SJSA1 (cell line): ENCODE measurements around the gene ANKMY1. TPM values are rescaled to one million over a fixed set of nuclear protein-coding genes. Genes with fewer than 3 reads are reported as not detected.

Experiments
- DNase-seq, 2 experiments: peaks; one replicate each; pipeline ENCODE4 v3.0.0-alpha.2; 2015 to 2020; ENCODE audit warnings: low spot score in 2 of 2, low read depth in 1 of 2
- H3K27ac ChIP-seq: fragments of 250-450 bp; sonication (Bioruptor Pico); 2 replicates; pipeline ENCODE4 v1.5.1; 2020; ENCODE audit warnings: mild to moderate bottlenecking, moderate library complexity
- H3K27me3 ChIP-seq: fragments of 250-450 bp; sonication (Bioruptor Pico); replicated peaks from 2 replicates; pipeline ENCODE4 v1.5.1; 2020; ENCODE audit warnings: mild to moderate bottlenecking, moderate library complexity
- H3K36me3 ChIP-seq: fragments of 250-450 bp; sonication (Bioruptor Pico); 2 replicates; pipeline ENCODE4 v1.5.1; 2020; ENCODE audit warnings: mild to moderate bottlenecking
- H3K4me1 ChIP-seq: fragments of 250-450 bp; sonication (Bioruptor Pico); replicated peaks from 2 replicates; pipeline ENCODE4 v1.6.1; 2021; ENCODE audit warnings: mild to moderate bottlenecking
- H3K4me3 ChIP-seq: fragments of 250-450 bp; sonication (Bioruptor Pico); 2 replicates; pipeline ENCODE4 v1.5.1; 2020; ENCODE audit warnings: mild to moderate bottlenecking
- H3K9me3 ChIP-seq: fragments of 250-450 bp; sonication (Bioruptor Pico); replicated peaks from 2 replicates; pipeline ENCODE4 v1.5.1; 2020; ENCODE audit warnings: mild to moderate bottlenecking
- total RNA-seq: library from RNA; depleted of rRNA; stranded (reverse); fragments of >200 nt; shearing (Covaris generic); gene quantifications from 2 replicates; pipeline ENCODE4 v1.2.3, GENCODE V29; 2014

ANKMY1 gene
- total RNA-seq, 1 experiment from 2014 or later, result 8.1 TPM

DNA sequence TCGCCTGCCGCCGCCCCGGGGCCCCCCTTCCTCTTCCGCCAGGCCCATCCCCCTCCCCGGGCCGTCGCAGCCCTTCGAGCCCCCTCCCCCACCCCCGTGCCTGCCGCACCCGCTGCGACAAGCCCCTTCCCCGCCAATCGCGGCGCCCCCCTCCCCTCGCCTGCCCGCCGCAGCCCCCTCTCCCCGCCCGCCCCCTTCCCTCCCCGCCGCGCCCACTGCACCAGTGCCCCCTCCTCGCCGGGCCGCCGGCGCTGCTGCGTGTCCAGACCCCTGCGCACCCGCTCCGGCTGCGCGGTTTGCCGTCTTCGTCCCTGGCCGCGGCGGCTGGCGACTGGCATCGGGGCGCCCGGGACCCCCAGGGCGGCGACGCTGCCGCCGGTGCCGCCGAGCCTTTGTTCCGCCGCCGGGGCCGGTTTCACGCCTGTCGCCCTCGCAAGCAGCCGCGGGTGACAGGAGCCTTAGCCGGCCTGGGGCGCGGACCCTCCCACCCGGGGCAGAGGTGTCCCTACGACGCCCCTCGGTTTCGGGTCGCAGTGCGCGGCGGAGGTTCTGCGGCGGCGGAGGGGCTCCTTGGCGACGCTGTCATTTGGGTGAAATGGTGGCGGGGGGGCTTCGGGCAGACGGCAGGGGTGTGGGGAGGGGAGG is 104.2 kb downstream of the ANKMY1 start:
- Histone ChIP-seq H3K27ac (no peak overlapping the region), H3K36me3 (no peaks in the 10 kb centered on the region), H3K4me3 (no peak overlapping the region), H3K4me1 (peaks cover 12% of the 10 kb centered on the region), H3K27me3 (peaks cover 4% of the 10 kb centered on the region; the same call in 1 of the 2 replicates), H3K9me3 (no peaks in the 10 kb centered on the region)
- DNase-seq, result no peak

GRCh38 chr2:240452462-240453256 is 105.1 kb downstream of the ANKMY1 start:
- Histone ChIP-seq H3K27ac (no peak overlapping the region), H3K36me3 (no peaks in the 10 kb centered on the region), H3K4me3 (peak overlapping the region; percentile 42), H3K9me3 (no peaks in the 10 kb centered on the region), H3K4me1 (peaks cover 12% of the 10 kb centered on the region), H3K27me3 (peaks cover 4% of the 10 kb centered on the region; the same call in 1 of the 2 replicates)
- peak in 1 of 2 experiments; percentile 67 for DNase-seq

- no peak for DNase-seq
- peaks cover 12% of the 10 kb centered on the region for H3K4me1 ChIP-seq
- no peaks in the 10 kb centered on the region for H3K36me3 ChIP-seq
- peak overlapping the region; percentile 42 for H3K4me3 ChIP-seq
- no peaks in the 10 kb centered on the region for H3K9me3 ChIP-seq
- no peak overlapping the region for H3K27ac ChIP-seq
- H3K27me3 ChIP-seq, result peaks cover 4% of the 10 kb centered on the region; the same call in 1 of the 2 replicates
Measured at GRCh38 chr2:240451791-240452461, 105.9 kb downstream of the ANKMY1 start.

DNA sequence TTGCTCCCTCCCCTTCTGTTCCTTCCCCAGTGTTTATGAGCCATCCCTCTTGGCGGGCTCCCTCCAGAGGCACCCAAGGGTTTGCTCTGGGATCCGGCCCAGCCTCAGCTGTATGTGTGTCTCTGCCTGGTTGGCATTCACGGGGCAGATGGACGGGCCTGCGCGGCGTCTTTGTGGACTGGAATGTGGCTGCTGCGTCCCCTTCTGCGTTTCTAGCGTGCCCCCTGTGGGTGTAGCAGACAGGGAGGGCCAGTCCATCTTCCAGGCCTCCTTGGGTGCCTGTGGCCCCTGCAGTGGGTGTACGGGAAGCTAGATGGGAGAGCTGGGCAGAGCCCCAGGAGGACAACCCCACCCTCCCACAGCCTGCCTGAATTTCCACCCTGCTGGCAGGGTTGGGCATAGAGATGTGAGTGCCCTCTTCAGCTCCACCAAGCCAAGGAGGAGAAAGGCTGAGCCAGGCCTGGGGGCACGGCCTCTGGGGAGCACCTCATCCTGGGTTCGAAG is 106.6 kb downstream of the ANKMY1 start:
- Histone ChIP-seq H3K4me1 (peaks cover 12% of the 10 kb centered on the region), H3K27ac (no peak overlapping the region), H3K4me3 (no peak overlapping the region), H3K27me3 (peaks cover 4% of the 10 kb centered on the region; the same call in 1 of the 2 replicates), H3K36me3 (no peaks in the 10 kb centered on the region), H3K9me3 (no peaks in the 10 kb centered on the region)
- no peak for DNase-seq

DNA sequence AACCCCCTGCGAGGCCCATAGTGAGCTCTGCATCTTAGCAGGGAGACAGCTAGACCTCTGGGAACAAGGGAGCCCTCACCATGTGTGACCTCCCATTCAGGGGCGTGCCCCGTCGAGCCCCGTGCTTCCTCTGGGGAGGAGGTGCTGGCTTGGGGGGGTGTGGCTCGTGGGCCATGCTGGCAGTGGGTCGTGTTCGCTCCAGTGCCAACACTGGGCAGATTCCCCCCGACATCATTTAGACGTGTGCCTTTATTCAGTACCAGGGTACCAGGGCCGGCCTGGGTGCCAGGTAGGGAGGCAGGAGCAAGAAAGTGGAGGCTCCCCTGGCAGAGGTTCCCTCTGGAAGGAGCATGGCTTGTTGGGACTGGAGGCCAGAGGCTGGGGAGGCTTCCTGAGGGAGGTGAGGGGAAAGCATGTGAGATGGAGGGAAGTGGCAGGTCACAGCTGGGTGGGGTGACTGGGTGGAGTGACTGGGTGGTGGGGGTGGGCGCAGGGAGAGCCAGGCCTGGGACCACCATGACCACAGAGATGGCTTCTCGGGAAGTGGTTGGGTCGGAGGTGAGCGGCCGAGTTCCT is 107.2 kb downstream of the ANKMY1 start:
- DNase-seq, result no peak
- Histone ChIP-seq H3K27ac (no peak overlapping the region), H3K4me1 (peaks cover 12% of the 10 kb centered on the region), H3K9me3 (no peaks in the 10 kb centered on the region), H3K36me3 (no peaks in the 10 kb centered on the region), H3K4me3 (no peak overlapping the region), H3K27me3 (peaks cover 4% of the 10 kb centered on the region; the same call in 1 of the 2 replicates)

DNA sequence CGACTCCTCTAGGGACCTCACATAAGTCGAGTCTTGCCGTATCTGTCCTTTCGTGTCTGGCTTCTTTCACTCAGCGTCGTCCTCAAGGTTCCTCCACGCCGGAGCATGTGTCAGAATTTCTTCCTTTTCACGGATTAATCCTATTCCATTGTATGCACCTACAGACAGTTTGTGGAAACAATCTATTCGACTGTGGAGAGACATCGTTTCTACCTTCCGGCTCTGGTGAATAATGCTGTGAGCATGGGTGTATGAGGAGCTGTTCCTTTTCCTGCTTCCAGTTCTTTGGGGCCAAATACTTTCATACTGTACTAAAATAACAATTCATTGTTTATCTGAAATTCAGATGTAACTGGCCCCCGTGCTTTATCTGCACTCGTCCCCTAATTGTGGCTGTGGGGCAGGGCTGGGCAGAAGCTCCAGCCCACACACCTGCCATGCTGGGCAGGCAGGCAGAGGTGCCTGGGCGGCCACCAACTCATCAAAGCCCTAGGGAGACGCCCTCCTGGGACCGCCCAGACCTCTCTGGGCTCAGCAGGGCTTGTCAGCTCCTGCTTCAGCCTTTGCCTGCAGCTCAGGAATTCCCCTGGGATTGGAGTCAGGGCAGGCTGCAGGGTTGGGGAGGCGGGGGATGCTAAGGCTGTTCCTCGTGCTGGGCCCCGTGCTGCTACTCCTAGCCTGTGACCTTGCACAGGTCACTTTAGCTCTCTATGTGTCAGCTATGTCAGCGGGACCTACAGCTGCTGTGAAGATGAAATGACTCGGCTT is 107.8 kb downstream of the ANKMY1 start:
- no peak for DNase-seq
- no peaks in the 10 kb centered on the region for H3K36me3 ChIP-seq
- no peak overlapping the region for H3K4me3 ChIP-seq
- H3K9me3 ChIP-seq, result no peaks in the 10 kb centered on the region
- peaks cover 4% of the 10 kb centered on the region; the same call in 1 of the 2 replicates for H3K27me3 ChIP-seq
- no peak overlapping the region for H3K27ac ChIP-seq
- peaks cover 12% of the 10 kb centered on the region for H3K4me1 ChIP-seq

DNA sequence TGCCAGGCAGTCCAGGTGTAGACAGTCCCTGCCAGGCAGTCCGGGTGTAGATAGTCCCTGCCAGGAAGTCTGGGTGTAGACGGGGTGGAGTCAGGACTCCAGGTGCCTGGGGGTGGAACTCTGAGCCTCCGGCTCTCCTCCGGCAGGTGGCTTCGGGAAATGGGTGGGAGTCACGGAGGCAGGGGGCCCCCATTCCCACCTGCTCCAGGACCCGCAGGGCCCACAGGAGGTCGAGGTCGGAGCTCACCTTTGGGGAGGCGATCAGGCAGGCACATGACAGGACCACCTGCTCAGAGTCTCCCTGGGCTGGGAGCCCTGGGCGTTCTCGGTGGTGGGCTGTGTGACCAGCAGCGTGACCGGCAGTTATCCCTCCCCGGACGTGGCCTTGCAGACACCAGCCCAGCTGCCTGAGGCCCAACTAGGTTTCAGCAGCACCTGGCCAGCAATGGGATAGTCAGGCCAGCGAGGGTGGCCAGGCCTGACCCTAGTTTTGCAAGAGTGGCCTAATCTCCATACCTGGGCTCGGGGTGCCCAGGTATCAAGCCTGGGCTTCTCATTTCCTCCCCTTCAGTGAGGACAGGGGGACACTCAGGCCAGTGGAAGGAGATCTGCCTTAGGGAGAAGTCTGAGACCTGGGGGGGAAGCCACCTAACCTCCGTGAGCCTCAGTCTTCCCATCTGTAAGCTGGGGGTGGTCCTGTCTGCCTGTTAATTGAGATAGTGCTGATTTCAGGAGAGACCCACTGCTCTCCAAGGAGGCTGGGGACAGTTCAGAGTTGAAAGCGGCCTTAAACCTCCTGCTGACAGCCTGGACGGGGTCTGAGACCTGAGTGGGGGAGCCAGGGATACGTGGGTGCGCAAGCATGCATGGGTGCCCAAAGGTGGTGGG is 109.2 kb downstream of the ANKMY1 start:
- Histone ChIP-seq H3K36me3 (no peaks in the 10 kb centered on the region), H3K4me3 (no peak overlapping the region), H3K9me3 (no peaks in the 10 kb centered on the region), H3K27ac (no peak overlapping the region), H3K27me3 (peaks cover 4% of the 10 kb centered on the region; the same call in 1 of the 2 replicates), H3K4me1 (peaks cover 12% of the 10 kb centered on the region)
- DNase-seq, result no peak

- no peak for DNase-seq
- H3K4me3 ChIP-seq, result no peak overlapping the region
- H3K27ac ChIP-seq, result no peak overlapping the region
- H3K36me3 ChIP-seq, result no peaks in the 10 kb centered on the region
- peaks cover 11% of the 10 kb centered on the region for H3K4me1 ChIP-seq
- H3K27me3 ChIP-seq, result peaks cover 4% of the 10 kb centered on the region; the same call in 1 of the 2 replicates
- H3K9me3 ChIP-seq, result no peaks in the 10 kb centered on the region
Measured at GRCh38 chr2:240447934-240448333, 109.9 kb downstream of the ANKMY1 start.

DNA sequence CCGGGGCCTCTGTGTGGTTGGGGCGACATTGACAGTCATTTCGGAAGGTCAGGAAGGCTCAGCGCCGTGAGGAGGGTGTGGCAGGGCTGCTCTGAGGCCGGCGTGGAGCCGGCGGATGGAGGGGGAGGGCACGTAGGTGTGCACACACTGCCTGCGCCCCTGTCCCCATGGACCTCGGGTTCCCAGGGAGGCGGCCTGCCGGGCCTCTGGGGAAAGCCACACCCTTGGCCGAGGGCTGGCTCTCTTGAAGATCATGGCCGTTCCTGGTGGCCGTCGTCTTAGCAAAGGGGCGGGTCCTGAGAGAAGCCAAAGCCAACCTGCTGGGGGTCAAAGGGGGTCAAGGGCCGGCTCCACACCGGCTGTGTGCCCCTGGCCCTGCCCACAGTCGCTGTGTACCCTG is 110.5 kb downstream of the ANKMY1 start:
- Histone ChIP-seq H3K27ac (no peak overlapping the region), H3K36me3 (no peaks in the 10 kb centered on the region), H3K4me1 (peaks cover 5% of the 10 kb centered on the region), H3K4me3 (no peak overlapping the region), H3K9me3 (no peaks in the 10 kb centered on the region), H3K27me3 (peaks cover 3% of the 10 kb centered on the region; the same call in 1 of the 2 replicates)
- DNase-seq, result no peak

- H3K36me3 ChIP-seq, result no peaks in the 10 kb centered on the region
- H3K27me3 ChIP-seq, result no peaks in the 10 kb centered on the region
- no peaks in the 10 kb centered on the region for H3K9me3 ChIP-seq
- H3K4me3 ChIP-seq, result no peak overlapping the region
- H3K4me1 ChIP-seq, result no peaks in the 10 kb centered on the region; the same call in 1 of the 2 replicates
- no peak overlapping the region for H3K27ac ChIP-seq
- no peak for DNase-seq
Measured at GRCh38 chr2:240446664-240447175, 111.1 kb downstream of the ANKMY1 start.

GRCh38 chr2:240445961-240446663 is 111.7 kb downstream of the ANKMY1 start:
- no peaks in the 10 kb centered on the region for H3K36me3 ChIP-seq
- no peaks in the 10 kb centered on the region for H3K27me3 ChIP-seq
- no peak for DNase-seq
- no peak overlapping the region for H3K27ac ChIP-seq
- no peaks in the 10 kb centered on the region for H3K9me3 ChIP-seq
- H3K4me1 ChIP-seq, result no peaks in the 10 kb centered on the region
- H3K4me3 ChIP-seq, result no peak overlapping the region
